ENCODE data around the gene ITGB3BP.

DNA sequence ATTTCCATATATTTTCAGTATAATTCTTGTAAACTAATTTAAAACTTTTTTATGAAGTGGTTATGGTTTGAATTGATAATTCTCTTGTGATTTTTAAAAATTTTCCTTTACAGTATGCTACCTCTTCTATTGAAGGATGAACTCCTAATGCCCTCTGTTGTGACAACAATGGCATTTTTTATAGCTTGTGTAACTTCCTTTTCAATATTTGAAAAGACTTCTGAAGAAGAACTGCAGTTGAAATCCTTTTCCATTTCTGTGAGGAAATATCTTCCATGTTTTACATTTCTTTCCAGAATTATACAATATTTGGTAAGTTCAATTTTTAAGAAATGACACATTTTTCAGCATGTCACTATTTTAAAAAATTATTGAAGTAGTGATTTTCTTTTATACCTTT, 94.2 kb downstream of the ITGB3BP start:
- no peak for TF ChIP-seq CTCF (IDR thresholded peaks at IDR 0.05)
- no peak for TF ChIP-seq POLR2A (IDR thresholded peaks at IDR 0.05)
